ENCODE results near the gene ILF2.
"Not testable (repeated sequence)": the region's sequence is repeated elsewhere in the genome, so short reads cannot be mapped to it uniquely, and the experiment has no call there.

ILF2 gene

DNA sequence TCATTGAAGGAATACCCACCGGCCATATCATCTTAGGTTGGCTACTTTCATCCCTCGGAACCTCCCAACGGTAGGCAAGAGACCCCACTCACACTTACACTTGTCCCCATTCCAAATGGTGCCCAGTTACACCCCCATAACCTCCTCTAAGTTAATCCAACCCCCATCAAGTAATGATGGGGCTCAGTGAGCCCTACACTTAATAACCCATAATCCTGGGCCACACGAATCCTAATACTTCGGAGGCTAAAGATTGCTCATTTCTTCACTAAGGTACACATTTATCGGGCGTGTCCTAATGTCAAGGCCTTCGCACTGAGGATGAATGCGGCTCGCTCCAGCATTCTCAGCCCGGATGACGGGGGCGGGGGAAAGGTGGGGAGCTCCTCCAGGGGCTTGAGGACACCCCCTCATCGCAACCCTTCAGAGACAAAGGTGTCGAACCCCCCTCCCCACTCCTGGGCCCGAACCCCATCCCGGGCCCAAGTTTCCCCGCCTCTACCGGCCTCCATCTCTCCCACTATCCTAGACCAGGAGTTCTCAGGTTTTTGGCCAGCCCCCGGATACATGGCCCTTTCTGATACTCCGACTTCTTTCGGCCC is 435 bp downstream of the ILF2 start:
- no peaks in the 10 kb centered on the region for H3K27me3 ChIP-seq (ENCODE audit: insufficient read depth, poor library complexity, severe bottlenecking)
- DNase-seq (ENCODE audit: low read depth in 1 of 2, low spot score in 1 of 2): no peak
- TF ChIP-seq, protein P1, sequence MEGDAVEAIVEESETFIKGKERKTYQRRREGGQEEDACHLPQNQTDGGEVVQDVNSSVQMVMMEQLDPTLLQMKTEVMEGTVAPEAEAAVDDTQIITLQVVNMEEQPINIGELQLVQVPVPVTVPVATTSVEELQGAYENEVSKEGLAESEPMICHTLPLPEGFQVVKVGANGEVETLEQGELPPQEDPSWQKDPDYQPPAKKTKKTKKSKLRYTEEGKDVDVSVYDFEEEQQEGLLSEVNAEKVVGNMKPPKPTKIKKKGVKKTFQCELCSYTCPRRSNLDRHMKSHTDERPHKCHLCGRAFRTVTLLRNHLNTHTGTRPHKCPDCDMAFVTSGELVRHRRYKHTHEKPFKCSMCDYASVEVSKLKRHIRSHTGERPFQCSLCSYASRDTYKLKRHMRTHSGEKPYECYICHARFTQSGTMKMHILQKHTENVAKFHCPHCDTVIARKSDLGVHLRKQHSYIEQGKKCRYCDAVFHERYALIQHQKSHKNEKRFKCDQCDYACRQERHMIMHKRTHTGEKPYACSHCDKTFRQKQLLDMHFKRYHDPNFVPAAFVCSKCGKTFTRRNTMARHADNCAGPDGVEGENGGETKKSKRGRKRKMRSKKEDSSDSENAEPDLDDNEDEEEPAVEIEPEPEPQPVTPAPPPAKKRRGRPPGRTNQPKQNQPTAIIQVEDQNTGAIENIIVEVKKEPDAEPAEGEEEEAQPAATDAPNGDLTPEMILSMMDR (IDR thresholded peaks at IDR 0.05; ENCODE audit: insufficient read depth, low read length): no peak
- TF ChIP-seq GABPA (IDR thresholded peaks at IDR 0.05; ENCODE audit: low read depth) (no peak), SPI1 (IDR thresholded peaks at IDR 0.05; ENCODE audit: borderline replicate concordance, low read depth) (no peak), POLR2AphosphoS5 (IDR thresholded peaks at IDR 0.05; ENCODE audit: low read depth) (no peak)
- TF ChIP-seq, protein P2, sequence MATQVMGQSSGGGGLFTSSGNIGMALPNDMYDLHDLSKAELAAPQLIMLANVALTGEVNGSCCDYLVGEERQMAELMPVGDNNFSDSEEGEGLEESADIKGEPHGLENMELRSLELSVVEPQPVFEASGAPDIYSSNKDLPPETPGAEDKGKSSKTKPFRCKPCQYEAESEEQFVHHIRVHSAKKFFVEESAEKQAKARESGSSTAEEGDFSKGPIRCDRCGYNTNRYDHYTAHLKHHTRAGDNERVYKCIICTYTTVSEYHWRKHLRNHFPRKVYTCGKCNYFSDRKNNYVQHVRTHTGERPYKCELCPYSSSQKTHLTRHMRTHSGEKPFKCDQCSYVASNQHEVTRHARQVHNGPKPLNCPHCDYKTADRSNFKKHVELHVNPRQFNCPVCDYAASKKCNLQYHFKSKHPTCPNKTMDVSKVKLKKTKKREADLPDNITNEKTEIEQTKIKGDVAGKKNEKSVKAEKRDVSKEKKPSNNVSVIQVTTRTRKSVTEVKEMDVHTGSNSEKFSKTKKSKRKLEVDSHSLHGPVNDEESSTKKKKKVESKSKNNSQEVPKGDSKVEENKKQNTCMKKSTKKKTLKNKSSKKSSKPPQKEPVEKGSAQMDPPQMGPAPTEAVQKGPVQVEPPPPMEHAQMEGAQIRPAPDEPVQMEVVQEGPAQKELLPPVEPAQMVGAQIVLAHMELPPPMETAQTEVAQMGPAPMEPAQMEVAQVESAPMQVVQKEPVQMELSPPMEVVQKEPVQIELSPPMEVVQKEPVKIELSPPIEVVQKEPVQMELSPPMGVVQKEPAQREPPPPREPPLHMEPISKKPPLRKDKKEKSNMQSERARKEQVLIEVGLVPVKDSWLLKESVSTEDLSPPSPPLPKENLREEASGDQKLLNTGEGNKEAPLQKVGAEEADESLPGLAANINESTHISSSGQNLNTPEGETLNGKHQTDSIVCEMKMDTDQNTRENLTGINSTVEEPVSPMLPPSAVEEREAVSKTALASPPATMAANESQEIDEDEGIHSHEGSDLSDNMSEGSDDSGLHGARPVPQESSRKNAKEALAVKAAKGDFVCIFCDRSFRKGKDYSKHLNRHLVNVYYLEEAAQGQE (IDR thresholded peaks at IDR 0.05; ENCODE audit: insufficient replicate concordance, low read depth): no peak
- peak overlapping the region; percentile 88 for H3K27ac ChIP-seq (replicated peaks)
- H3K4me3 ChIP-seq (replicated peaks; ENCODE audit: insufficient read depth, low read length): peak overlapping the region; percentile 97

DNA sequence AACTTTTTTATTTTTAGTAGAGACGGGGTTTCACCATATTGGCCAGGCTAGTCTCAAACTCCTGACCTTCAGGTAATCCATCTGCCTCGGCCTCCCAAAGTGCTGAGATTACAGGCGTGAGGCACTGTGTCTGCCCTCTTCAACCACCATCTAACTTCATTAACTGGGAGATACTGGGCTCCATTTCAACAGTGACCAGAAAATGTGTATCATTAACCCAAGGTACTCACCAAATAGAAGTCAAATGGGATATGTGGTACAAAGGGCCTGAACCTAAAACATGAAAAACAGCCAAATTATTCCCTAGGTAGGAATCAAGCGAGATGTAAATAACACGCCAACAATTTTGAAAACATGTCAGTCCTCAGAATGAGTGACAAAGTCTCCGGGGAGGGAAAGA is 1.2 kb downstream of the ILF2 start:
- peak overlapping the region; percentile 88 for H3K27ac ChIP-seq (replicated peaks)
- DNase-seq (ENCODE audit: low read depth in 1 of 2, low spot score in 1 of 2): no peak
- TF ChIP-seq, protein P2 (IDR thresholded peaks at IDR 0.05; ENCODE audit: insufficient replicate concordance, low read depth): no peak
- TF ChIP-seq SPI1 (IDR thresholded peaks at IDR 0.05; ENCODE audit: borderline replicate concordance, low read depth) (no peak), GABPA (IDR thresholded peaks at IDR 0.05; ENCODE audit: low read depth) (no peak), POLR2AphosphoS5 (IDR thresholded peaks at IDR 0.05; ENCODE audit: low read depth) (no peak)
- H3K27me3 ChIP-seq (ENCODE audit: insufficient read depth, poor library complexity, severe bottlenecking): no peaks in the 10 kb centered on the region
- H3K4me3 ChIP-seq (replicated peaks; ENCODE audit: insufficient read depth, low read length): peak overlapping the region; percentile 97

DNA sequence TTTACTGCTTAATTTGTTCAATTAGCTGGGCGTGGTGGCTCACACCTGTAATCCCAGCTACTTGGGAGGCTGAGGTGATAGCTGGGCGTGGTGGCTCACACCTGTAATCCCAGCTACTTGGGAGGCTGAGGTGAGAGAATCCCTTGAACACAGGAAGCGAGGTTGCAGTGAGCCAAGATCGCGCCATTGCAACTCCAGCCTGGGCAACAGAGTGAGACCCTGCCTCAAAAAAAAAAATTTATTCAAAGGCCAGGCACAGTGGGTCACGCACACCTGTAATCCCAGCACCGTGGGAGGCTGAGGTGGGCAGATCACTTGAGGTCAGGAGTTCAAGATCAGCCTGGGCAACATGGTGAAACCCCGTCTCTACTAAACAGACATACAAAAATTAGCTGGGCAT is 2.1 kb downstream of the ILF2 start:
- H3K27me3 ChIP-seq (ENCODE audit: insufficient read depth, poor library complexity, severe bottlenecking); DNase-seq (ENCODE audit: low read depth in 1 of 2, low spot score in 1 of 2); H3K4me3 ChIP-seq (replicated peaks; ENCODE audit: insufficient read depth, low read length); H3K27ac ChIP-seq (replicated peaks): not testable (repeated sequence)

DNA sequence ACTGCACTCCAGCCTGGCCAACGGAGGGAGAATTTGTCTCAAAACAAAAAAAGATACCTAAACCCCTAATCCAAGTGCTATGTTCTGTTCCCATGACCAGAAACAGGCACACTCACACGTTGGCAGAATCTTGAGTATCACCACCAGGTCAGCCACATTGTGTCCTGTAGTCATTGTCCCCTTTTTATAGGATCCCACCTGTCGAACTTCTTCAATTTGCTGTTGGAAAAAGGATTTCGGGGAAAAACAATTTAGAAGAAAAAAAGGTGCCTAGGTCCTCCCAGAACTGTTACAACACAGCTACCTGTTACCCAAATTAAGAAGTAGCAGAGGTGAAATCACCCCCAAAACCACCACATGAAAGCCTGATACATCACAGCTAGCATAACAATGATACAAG is 3.4 kb downstream of the ILF2 start:
- DNase-seq (ENCODE audit: low read depth in 1 of 2, low spot score in 1 of 2): no peak
- Histone ChIP-seq H3K27me3 (ENCODE audit: insufficient read depth, poor library complexity, severe bottlenecking) (no peaks in the 10 kb centered on the region), H3K4me3 (replicated peaks; ENCODE audit: insufficient read depth, low read length) (no peak overlapping the region), H3K27ac (replicated peaks) (no peak overlapping the region)
- TF ChIP-seq, protein P2 (IDR thresholded peaks at IDR 0.05; ENCODE audit: insufficient replicate concordance, low read depth): no peak
- TF ChIP-seq, protein P1 (IDR thresholded peaks at IDR 0.05; ENCODE audit: insufficient read depth, low read length): no peak
- no peak for TF ChIP-seq POLR2AphosphoS5 (IDR thresholded peaks at IDR 0.05; ENCODE audit: low read depth)
- no peak for TF ChIP-seq GABPA (IDR thresholded peaks at IDR 0.05; ENCODE audit: low read depth)
- no peak for TF ChIP-seq SPI1 (IDR thresholded peaks at IDR 0.05; ENCODE audit: borderline replicate concordance, low read depth)
